ENCODE data around the gene EFR3B.

- TF ChIP-seq CTCF (IDR thresholded peaks at IDR 0.05) (no peak), POLR2A (IDR thresholded peaks at IDR 0.05) (no peak)
Observed at GRCh38 chr2:25105336-25106085, 63.6 kb downstream of the EFR3B start.
